Activated CD8-positive, alpha-beta T cell treated with anti-CD3 and anti-CD28 coated beads, Interleukin-2, amount 10 ng/mL, durations not matched to agents 7 days and 5 days (primary cell): ENCODE data around the gene MSLN. TPM values are rescaled to one million over a fixed set of nuclear protein-coding genes. Genes with fewer than 3 reads are reported as not detected.

Experiments used
- ATAC-seq: fragments of 150-1000 bp; cut with Tn5 transposase; one replicate; pipeline ENCODE4 v1.10.0; 2021; ENCODE audit warnings: moderate library complexity
- CTCF ChIA-PET: fragments of 350-600 bp; sonication (Branson Sonifier 250); formaldehyde crosslinking; loops from one replicate; lab custom pipeline; 2021; ENCODE audit warnings: antibody characterized with exemption; lab: Charles Lee
- POLR2A ChIA-PET: fragments of 350-600 bp; sonication (Branson Sonifier 250); formaldehyde crosslinking; loops from one replicate; lab custom pipeline; 2021; ENCODE audit warnings: antibody characterized with exemption; lab: Charles Lee
- DNase-seq: peaks from one replicate; pipeline ENCODE4 v3.0.0-alpha.2; 2020
- H3K27ac Mint-ChIP-seq: one replicate; pipeline ENCODE4 v1.8.0; 2021; ENCODE audit warnings: mild to moderate bottlenecking, mixed read lengths
- H3K27me3 Mint-ChIP-seq: one replicate; pipeline ENCODE4 v1.8.0; 2021; ENCODE audit warnings: low read depth, mixed read lengths
- H3K36me3 Mint-ChIP-seq: one replicate; pipeline ENCODE4 v1.8.0; 2021; ENCODE audit warnings: low read depth, mixed read lengths
- H3K4me1 Mint-ChIP-seq: one replicate; pipeline ENCODE4 v1.8.0; 2021; ENCODE audit warnings: low read depth, mixed read lengths
- H3K4me3 Mint-ChIP-seq: one replicate; pipeline ENCODE4 v1.8.0; 2021; ENCODE audit warnings: mild to moderate bottlenecking, mixed read lengths
- H3K9me3 Mint-ChIP-seq: one replicate; pipeline ENCODE4 v1.8.0; 2022; ENCODE audit warnings: mixed read lengths; ENCODE audit not compliant: insufficient read depth
- microRNA-seq: library from miRNA; unstranded; fragments of <30 nt; microRNA quantifications from one replicate; pipeline ENCODE4 v1.2.0, GENCODE V29; 2022
- total RNA-seq, 2 experiments: library from RNA; stranded (reverse); gene quantifications; one replicate each; pipeline ENCODE4 v1.2.3, GENCODE V29; 2021

Gene MSLN
- total RNA-seq, 2 experiments from 2014 or later, result not detected

DNA sequence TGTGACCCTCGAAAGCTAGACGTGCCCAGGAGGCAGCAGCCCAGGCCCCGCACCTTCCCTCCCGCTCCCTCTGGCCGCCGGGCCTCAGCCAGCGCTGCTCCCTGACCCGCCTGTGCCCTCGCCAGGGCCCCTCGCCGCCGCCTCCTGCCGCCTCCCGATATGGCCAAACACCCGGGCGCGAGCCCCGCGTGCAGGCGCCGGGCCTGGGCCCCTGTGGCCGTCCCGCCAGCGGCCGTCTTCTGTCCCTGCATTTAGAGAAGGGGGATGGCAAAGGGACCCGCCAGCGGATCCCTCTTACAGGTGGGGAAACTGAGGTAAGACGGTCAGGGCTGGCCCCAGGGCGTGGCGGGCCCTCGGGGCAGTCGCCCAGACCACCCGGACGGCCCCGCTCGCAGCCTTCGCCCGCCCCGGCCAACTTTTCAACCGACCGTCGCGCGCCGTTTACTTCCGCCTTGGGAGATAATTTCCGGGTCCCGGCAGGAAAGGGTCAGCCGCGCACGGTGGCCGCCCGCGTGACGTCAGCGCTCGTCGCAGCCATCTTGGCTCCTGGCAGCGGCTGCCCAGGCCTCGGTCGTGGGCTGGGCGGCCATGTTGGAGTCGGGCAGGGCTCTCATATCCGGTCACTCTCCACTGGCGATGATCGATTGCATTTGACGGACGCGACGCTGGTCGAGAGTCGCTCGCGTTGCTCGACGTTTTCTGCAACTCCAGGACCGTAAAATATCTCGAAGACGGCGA, 47.0 kb downstream of the MSLN start:
- peaks cover 5% of the 10 kb centered on the region for H3K36me3 Mint-ChIP-seq
- ChIA-PET POLR2A (interaction anchor here (0.7 to 0.8 kb wide), 2 partner anchors 18 to 127 kb away, joined by 3 to 4 read pairs; no protein-coding TSS in a partner anchor), CTCF (no interaction called here)
- H3K4me3 Mint-ChIP-seq, result peak overlapping the region; percentile 98
- no peaks in the 10 kb centered on the region for H3K9me3 Mint-ChIP-seq
- peak overlapping the region; percentile 98 for H3K27ac Mint-ChIP-seq
- ATAC-seq (peak; percentile 93), DNase-seq (peak; percentile 92)
- H3K4me1 Mint-ChIP-seq, result peaks cover 15% of the 10 kb centered on the region
- peaks cover 6% of the 10 kb centered on the region for H3K27me3 Mint-ChIP-seq

GRCh38 chr16:808085-808386, 47.5 kb downstream of the MSLN start:
- POLR2A ChIA-PET, result no interaction called here

DNA sequence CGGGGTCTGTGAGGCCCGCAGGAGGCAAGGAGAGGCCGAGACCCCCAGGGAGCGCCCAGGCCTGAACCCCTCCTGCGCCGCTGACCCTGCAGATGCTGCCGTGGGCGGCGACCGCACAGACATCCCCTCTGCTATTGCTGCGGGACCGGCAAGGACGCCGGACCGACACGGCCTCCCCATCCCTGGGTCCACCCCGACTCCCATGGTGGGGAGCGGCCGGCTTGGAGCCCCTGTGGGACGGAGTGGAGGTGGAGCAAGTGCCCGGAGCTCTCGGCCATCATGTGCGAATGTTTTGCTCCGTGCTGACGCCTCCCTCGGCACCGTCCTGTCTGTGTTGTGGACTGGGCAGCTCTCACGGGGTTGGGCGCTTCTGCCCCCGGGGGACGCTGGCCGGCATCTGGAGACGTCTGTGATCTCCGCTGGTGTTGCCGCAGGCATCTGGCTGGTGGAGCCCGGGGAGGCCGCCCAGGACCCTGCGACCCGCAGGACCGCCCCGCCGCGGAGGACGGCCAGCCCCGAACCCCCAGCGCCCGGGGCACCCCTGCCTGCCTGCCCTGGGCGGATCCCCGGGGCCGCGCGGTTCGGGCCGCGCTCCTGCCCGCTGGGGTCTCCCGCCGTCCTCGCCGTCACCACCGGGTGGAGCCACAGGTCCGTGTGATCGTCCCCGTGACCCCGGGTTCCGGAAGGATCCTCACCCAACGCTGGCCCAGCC, 52.8 kb downstream of the MSLN start:
- Mint-ChIP-seq H3K27me3 (peaks cover 14% of the 10 kb centered on the region), H3K4me3 (no peak overlapping the region), H3K4me1 (peaks cover 3% of the 10 kb centered on the region), H3K27ac (no peak overlapping the region), H3K9me3 (no peaks in the 10 kb centered on the region), H3K36me3 (no peaks in the 10 kb centered on the region)
- ATAC-seq, result peak; percentile 77
- DNase-seq, result peak; percentile 60
- ChIA-PET POLR2A (no interaction called here), CTCF (interaction anchor here (2.6 kb wide), 1 partner anchor 243 kb away, joined by 12 read pairs; no protein-coding TSS in a partner anchor)

More at GRCh38 chr16:808085-808386, 47.5 kb downstream of the MSLN start:
- DNase-seq (no peak), ATAC-seq (no peak)
- CTCF ChIA-PET, result no interaction called here
- Mint-ChIP-seq H3K36me3 (peaks cover 5% of the 10 kb centered on the region), H3K9me3 (no peaks in the 10 kb centered on the region), H3K4me1 (peaks cover 15% of the 10 kb centered on the region), H3K27ac (peak overlapping the region; percentile 98), H3K27me3 (peaks cover 11% of the 10 kb centered on the region), H3K4me3 (peak overlapping the region; percentile 98)

- ChIA-PET POLR2A (no interaction called here), CTCF (interaction anchor here (0.8 to 2.6 kb wide), 2 partner anchors 9 to 243 kb away, joined by 3 to 12 read pairs; no protein-coding TSS in a partner anchor)
- H3K4me1 Mint-ChIP-seq, result peaks cover 3% of the 10 kb centered on the region
- H3K9me3 Mint-ChIP-seq, result no peaks in the 10 kb centered on the region
- DNase-seq (no peak), ATAC-seq (no peak)
- H3K4me3 Mint-ChIP-seq, result no peak overlapping the region
- no peaks in the 10 kb centered on the region for H3K36me3 Mint-ChIP-seq
- no peak overlapping the region for H3K27ac Mint-ChIP-seq
- peaks cover 14% of the 10 kb centered on the region for H3K27me3 Mint-ChIP-seq
Observed at GRCh38 chr16:813916-814412, 53.4 kb downstream of the MSLN start.

- ChIA-PET POLR2A (no interaction called here), CTCF (interaction anchor here (0.8 to 2.6 kb wide), 2 partner anchors 8 to 242 kb away, joined by 3 to 12 read pairs; no protein-coding TSS in a partner anchor)
- Mint-ChIP-seq H3K4me1 (peaks cover 9% of the 10 kb centered on the region), H3K27me3 (peaks cover 16% of the 10 kb centered on the region), H3K9me3 (no peaks in the 10 kb centered on the region), H3K27ac (no peak overlapping the region), H3K4me3 (no peak overlapping the region), H3K36me3 (no peaks in the 10 kb centered on the region)
- no peak for DNase-seq
- ATAC-seq, result no peak
Observed at GRCh38 chr16:814974-815373, 54.4 kb downstream of the MSLN start.

GRCh38 chr16:815861-816260, 55.3 kb downstream of the MSLN start:
- ChIA-PET CTCF (no interaction called here), POLR2A (no interaction called here)
- H3K4me1 Mint-ChIP-seq, result peaks cover 11% of the 10 kb centered on the region
- DNase-seq (no peak), ATAC-seq (no peak)
- H3K4me3 Mint-ChIP-seq, result no peak overlapping the region
- no peaks in the 10 kb centered on the region for H3K36me3 Mint-ChIP-seq
- H3K27me3 Mint-ChIP-seq, result peaks cover 18% of the 10 kb centered on the region
- H3K27ac Mint-ChIP-seq, result no peak overlapping the region
- H3K9me3 Mint-ChIP-seq, result no peaks in the 10 kb centered on the region

DNA sequence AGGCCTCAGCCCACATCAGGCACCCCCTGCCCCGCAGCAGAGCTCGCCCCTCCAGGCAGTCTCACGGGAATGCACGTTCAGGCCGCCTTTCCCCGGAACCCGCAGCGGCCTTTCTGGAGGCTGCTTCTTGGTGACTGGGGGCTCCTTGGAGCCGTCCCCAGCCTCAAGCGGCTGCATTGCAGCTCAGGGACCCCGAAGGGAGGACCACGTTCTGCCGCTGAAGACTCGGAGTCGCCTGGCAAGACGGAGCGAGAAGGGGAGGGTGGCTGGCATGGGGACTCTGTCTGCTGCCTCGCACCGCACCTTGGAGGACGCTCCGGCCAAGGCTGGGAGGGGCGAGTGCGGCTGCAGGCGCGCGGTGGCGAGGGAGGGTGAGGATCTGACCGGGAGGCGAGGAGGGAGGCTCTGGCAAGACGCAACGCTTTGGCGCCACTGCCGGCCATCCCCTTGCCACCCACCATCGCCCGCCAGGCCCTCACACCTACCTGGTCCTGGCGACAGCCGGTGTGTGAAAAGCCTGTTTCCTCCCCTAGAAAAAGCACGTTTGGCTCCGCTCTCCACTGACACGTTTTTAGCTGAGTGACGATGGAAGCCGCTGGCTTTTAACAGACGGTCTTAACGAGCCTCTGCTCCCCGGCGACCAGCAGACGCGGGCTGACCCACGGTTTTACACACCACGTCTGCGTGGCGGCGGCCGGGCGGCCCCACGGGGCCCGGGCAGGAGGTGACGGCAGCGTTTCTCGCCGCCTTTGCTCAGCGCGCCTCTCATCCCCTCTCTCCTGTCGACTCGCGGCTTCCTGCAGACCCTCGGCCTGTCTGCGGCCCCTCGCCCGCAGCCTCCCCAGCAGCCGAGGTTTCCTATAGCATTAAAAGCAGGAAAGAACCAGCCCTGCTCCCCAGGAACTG, 56.7 kb downstream of the MSLN start:
- Mint-ChIP-seq H3K4me3 (no peak overlapping the region), H3K9me3 (no peaks in the 10 kb centered on the region), H3K4me1 (peaks cover 11% of the 10 kb centered on the region), H3K27me3 (peaks cover 14% of the 10 kb centered on the region), H3K27ac (no peak overlapping the region), H3K36me3 (no peaks in the 10 kb centered on the region)
- no peak for ATAC-seq
- ChIA-PET POLR2A (no interaction called here), CTCF (no interaction called here)
- no peak for DNase-seq

- Mint-ChIP-seq H3K4me3 (no peak overlapping the region), H3K4me1 (peaks cover 11% of the 10 kb centered on the region), H3K27ac (no peak overlapping the region), H3K36me3 (no peaks in the 10 kb centered on the region), H3K9me3 (no peaks in the 10 kb centered on the region), H3K27me3 (peaks cover 9% of the 10 kb centered on the region)
- DNase-seq (no peak), ATAC-seq (no peak)
- ChIA-PET POLR2A (no interaction called here), CTCF (no interaction called here)
Observed at GRCh38 chr16:818132-818531, 57.6 kb downstream of the MSLN start.

Small RNA genes lying within 50 kb of the gene (microRNA-seq; reads per million reads assigned to microRNA genes)
- gene MIR662, result not detected

Other genes with a start within 250 kb of the MSLN start
- 10 to 100 TPM; 85.3 to 93.0 TPM for gene CAPN15, start 233.0 kb upstream of the MSLN start, total RNA-seq
- not detected for gene PRR35, start 200.3 kb upstream of the MSLN start, total RNA-seq
- 1 to 10 TPM; 1.6 TPM for gene NHLRC4, start 193.7 kb upstream of the MSLN start, total RNA-seq
- 10 to 100 TPM; 41.2 to 43.0 TPM for gene PIGQ, start 190.8 kb upstream of the MSLN start, total RNA-seq
- 10 to 100 TPM; 13.1 to 15.0 TPM for gene RAB40C, start 170.7 kb upstream of the MSLN start, total RNA-seq
- gene WFIKKN1, start 129.7 kb upstream of the MSLN start, total RNA-seq, result under 1 TPM; 0.47 to 0.68 TPM
- gene METTL26, start 124.4 kb upstream of the MSLN start, total RNA-seq, result 10 to 100 TPM; 89.0 to 94.0 TPM
- gene MCRIP2, start 118.9 kb upstream of the MSLN start, total RNA-seq, result 10 to 100 TPM; 40.6 to 40.9 TPM
- 100 to 1,000 TPM in 1 of 2 experiments, 10 to 100 TPM in 1; 96.8 to 106 TPM for gene WDR90, start 111.4 kb upstream of the MSLN start, total RNA-seq
- 100 to 1,000 TPM; 135 to 139 TPM for gene RHOT2, start 92.6 kb upstream of the MSLN start, total RNA-seq
- gene RHBDL1, start 85.1 kb upstream of the MSLN start, total RNA-seq, result 1 to 10 TPM; 1.4 to 1.9 TPM
- gene STUB1, start 80.3 kb upstream of the MSLN start, total RNA-seq, result 10 to 100 TPM; 80.4 to 86.4 TPM
- gene JMJD8, start 76.4 kb upstream of the MSLN start, total RNA-seq, result 10 to 100 TPM; 36.1 to 39.0 TPM
- 10 to 100 TPM; 16.9 to 19.4 TPM for gene WDR24, start 70.3 kb upstream of the MSLN start, total RNA-seq
- 1 to 10 TPM; 5.9 to 7.3 TPM for gene FBXL16, start 54.9 kb upstream of the MSLN start, total RNA-seq
- 10 to 100 TPM in 1 of 2 experiments, 1 to 10 TPM in 1; 8.1 to 10.6 TPM for gene METRN, start 45.6 kb upstream of the MSLN start, total RNA-seq
- gene ANTKMT, start 39.6 kb upstream of the MSLN start, total RNA-seq, result 10 to 100 TPM; 12.3 to 14.2 TPM
- gene CCDC78, start 34.3 kb upstream of the MSLN start, total RNA-seq, result 1 to 10 TPM; 3.9 TPM
- 10 to 100 TPM in 1 of 2 experiments, 1 to 10 TPM in 1; 8.4 to 11.2 TPM for gene HAGHL, start 33.6 kb upstream of the MSLN start, total RNA-seq
- 10 to 100 TPM; 24.9 to 32.4 TPM for gene CIAO3, start 19.7 kb upstream of the MSLN start, total RNA-seq
- 10 to 100 TPM; 25.9 to 30.1 TPM for gene RPUSD1, start 27.6 kb downstream of the MSLN start, total RNA-seq
- 100 to 1,000 TPM; 102 to 126 TPM for gene CHTF18, start 27.9 kb downstream of the MSLN start, total RNA-seq
- gene GNG13, start 40.0 kb downstream of the MSLN start, total RNA-seq, result not detected
- gene LMF1, start 210.2 kb downstream of the MSLN start, total RNA-seq, result 10 to 100 TPM; 14.3 to 17.4 TPM
- not detected for gene SOX8, start 221.0 kb downstream of the MSLN start, total RNA-seq